ENCODE results near the gene HRH3. TPM values are rescaled to one million over a fixed set of nuclear protein-coding genes. Genes with fewer than 3 reads are reported as not detected.

The HRH3 gene
- total RNA-seq, 1 experiment from 2014 or later: not detected

GRCh38 chr20:62238569-62239277 lies 18.6 kb upstream of the HRH3 start:
- Histone ChIP-seq H3K27me3 (replicated peaks; ENCODE audit: control insufficient read depth, insufficient read depth, low read length) (no peaks in the 10 kb centered on the region), H3K36me3 (ENCODE audit: control insufficient read depth, insufficient read depth, low read length) (peaks cover 3% of the 10 kb centered on the region; the same call in 1 of the 2 replicates), H3K9me3 (no peaks in the 10 kb centered on the region), H3K4me3 (ENCODE audit: low read depth, low read length) (peak overlapping the region; percentile 89), H3K4me1 (peaks cover 11% of the 10 kb centered on the region)
- DNase-seq: peak; percentile 65 to 66
- peaks cover 7% of the 10 kb centered on the region for H3K4me1 Mint-ChIP-seq (ENCODE audit: low read depth, unreplicated experiment)
- peak overlapping the region; percentile 67 for H3K4me3 Mint-ChIP-seq (ENCODE audit: unreplicated experiment)
- ChIA-PET CTCF (interaction anchor here (0.6 kb wide), 3 partner anchors 51 to 63 kb away, joined by 3 read pairs; partner anchors contain the start of gene MTG2), POLR2A (interaction anchor here (0.5 to 1.0 kb wide), 4 partner anchors 94 to 242 kb away, joined by 3 to 4 read pairs (median 4); no protein-coding TSS in a partner anchor)
- H3K27me3 Mint-ChIP-seq (ENCODE audit: insufficient read depth, unreplicated experiment): no peaks in the 10 kb centered on the region
- H3K36me3 Mint-ChIP-seq (ENCODE audit: insufficient read depth, unreplicated experiment): peaks cover 56% of the 10 kb centered on the region
- intact Hi-C loops (cut with micrococcal nuclease; ENCODE audit: unreplicated experiment): loop anchor here (1.0 to 5.0 kb wide), 5 partner anchors 17 to 129 kb away; partner anchors contain the start of genes ADRM1, LAMA5, MTG2 and PSMA7
- no TSS peak for BruUV-seq (replicated peaks)
- peak overlapping the region; percentile 85 for H3K27ac Mint-ChIP-seq (ENCODE audit: unreplicated experiment)
- H3K9me3 Mint-ChIP-seq (ENCODE audit: unreplicated experiment): no peaks in the 10 kb centered on the region
- TF ChIP-seq CTCF (IDR thresholded peaks at IDR 0.05; ENCODE audit: insufficient read depth in 1 of 2, low read depth in 1 of 2, low read length in 1 of 2, severe bottlenecking in 1 of 2, unreplicated experiment in 1 of 2): no peak

GRCh38 chr20:62237801-62238568 lies 17.9 kb upstream of the HRH3 start, which contains the start of gene OSBPL2:
Gene OSBPL2 (plus strand): TSS chr20:62238521. CDS start chr20:62256185, 17,664 bp downstream.
- no TSS peak for BruUV-seq (replicated peaks)
- Mint-ChIP-seq H3K4me1 (ENCODE audit: low read depth, unreplicated experiment) (peaks cover 7% of the 10 kb centered on the region), H3K36me3 (ENCODE audit: insufficient read depth, unreplicated experiment) (peaks cover 48% of the 10 kb centered on the region), H3K9me3 (ENCODE audit: unreplicated experiment) (no peaks in the 10 kb centered on the region), H3K4me3 (ENCODE audit: unreplicated experiment) (peak within 1 kb of the TSS; percentile 67), H3K27me3 (ENCODE audit: insufficient read depth, unreplicated experiment) (no peaks in the 10 kb centered on the region), H3K27ac (ENCODE audit: unreplicated experiment) (peak within 1 kb of the TSS; percentile 85)
- H3K4me1 ChIP-seq: peaks cover 11% of the 10 kb centered on the region
- H3K9me3 ChIP-seq: no peaks in the 10 kb centered on the region
- peaks cover 3% of the 10 kb centered on the region; the same call in 1 of the 2 replicates for H3K36me3 ChIP-seq (ENCODE audit: control insufficient read depth, insufficient read depth, low read length)
- intact Hi-C loops (cut with micrococcal nuclease; ENCODE audit: unreplicated experiment): loop anchor here (1.0 to 5.0 kb wide), 5 partner anchors 17 to 129 kb away; partner anchors contain the start of genes ADRM1, LAMA5, MTG2 and PSMA7
- TF ChIP-seq CTCF (IDR thresholded peaks at IDR 0.05; ENCODE audit: insufficient read depth in 1 of 2, low read depth in 1 of 2, low read length in 1 of 2, severe bottlenecking in 1 of 2, unreplicated experiment in 1 of 2): no peak
- CTCF ChIA-PET: interaction anchor here (0.6 to 0.7 kb wide), 4 partner anchors 51 to 342 kb away, joined by 3 read pairs; partner anchors contain the start of gene MTG2
- no peaks in the 10 kb centered on the region for H3K27me3 ChIP-seq (replicated peaks; ENCODE audit: control insufficient read depth, insufficient read depth, low read length)
- POLR2A ChIA-PET: interaction anchor here (0.5 to 1.0 kb wide), 4 partner anchors 94 to 243 kb away, joined by 3 to 4 read pairs (median 4); no protein-coding TSS in a partner anchor
- DNase-seq: peak; percentile 100
- peak within 1 kb of the TSS; percentile 89 for H3K4me3 ChIP-seq (ENCODE audit: low read depth, low read length)

- no peak for DNase-seq
- H3K27me3 ChIP-seq (replicated peaks; ENCODE audit: control insufficient read depth, insufficient read depth, low read length): no peaks in the 10 kb centered on the region
- peak overlapping the region; percentile 75 for H3K27ac Mint-ChIP-seq (ENCODE audit: unreplicated experiment)
- H3K9me3 Mint-ChIP-seq (ENCODE audit: unreplicated experiment): no peaks in the 10 kb centered on the region
- no peaks in the 10 kb centered on the region for H3K27me3 Mint-ChIP-seq (ENCODE audit: insufficient read depth, unreplicated experiment)
- no peaks in the 10 kb centered on the region for H3K9me3 ChIP-seq
- no TSS peak for BruUV-seq (replicated peaks)
- H3K4me3 Mint-ChIP-seq (ENCODE audit: unreplicated experiment): peak overlapping the region; percentile 67
- TF ChIP-seq CTCF (IDR thresholded peaks at IDR 0.05; ENCODE audit: insufficient read depth in 1 of 2, low read depth in 1 of 2, low read length in 1 of 2, severe bottlenecking in 1 of 2, unreplicated experiment in 1 of 2): no peak
- no peak overlapping the region for H3K4me3 ChIP-seq (ENCODE audit: low read depth, low read length)
- peaks cover 43% of the 10 kb centered on the region for H3K36me3 Mint-ChIP-seq (ENCODE audit: insufficient read depth, unreplicated experiment)
- H3K4me1 Mint-ChIP-seq (ENCODE audit: low read depth, unreplicated experiment): peaks cover 7% of the 10 kb centered on the region
- H3K36me3 ChIP-seq (ENCODE audit: control insufficient read depth, insufficient read depth, low read length): peaks cover 3% of the 10 kb centered on the region; the same call in 1 of the 2 replicates
- ChIA-PET CTCF (interaction anchor here (0.7 kb wide), 1 partner anchor 341 kb away, joined by 3 read pairs; no protein-coding TSS in a partner anchor), POLR2A (no interaction called here)
- peaks cover 11% of the 10 kb centered on the region for H3K4me1 ChIP-seq
- intact Hi-C loops (cut with micrococcal nuclease; ENCODE audit: unreplicated experiment): loop anchor here (5.0 kb wide), 2 partner anchors 95 to 130 kb away; partner anchors contain the start of genes LAMA5, PSMA7 and SS18L1
These were observed 17.4 kb upstream of the HRH3 start for GRCh38 chr20:62237514-62237800.

Measured in Caco-2 (cell line).